DMS153 treated with DMSO at 0.1 percent for 48 hours (cell line): ENCODE measurements around the gene FANCC.
A peak's percentile ranks its signal among the peaks of the same experiment; 100 is the strongest.

Experiments
- DNase-seq: peaks from one replicate; lab custom pipeline; 2025; ENCODE audit not compliant: unreplicated experiment; lab: John Stamatoyannopoulos, UW

The FANCC gene

DNA sequence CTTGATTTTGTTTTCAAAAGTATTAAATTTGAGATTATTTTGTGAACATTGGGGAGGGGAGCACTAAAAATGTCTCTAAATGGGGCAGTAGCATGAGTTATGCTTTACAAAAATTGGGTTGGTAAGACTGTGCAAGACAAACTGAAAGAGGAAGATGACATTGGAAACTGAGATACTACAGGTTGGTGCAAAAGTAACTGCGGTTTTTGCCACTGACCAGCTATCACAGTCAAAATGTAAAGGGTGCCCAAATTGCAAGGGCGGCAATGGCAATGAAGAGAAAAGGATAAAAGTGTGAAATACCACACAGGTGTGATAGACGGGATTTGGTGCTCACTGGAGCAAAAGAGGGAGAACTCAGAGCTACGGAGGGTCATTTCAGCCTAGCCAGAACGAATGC is 124.0 kb downstream of the FANCC start:
- no peak for DNase-seq

GRCh38 chr9:95193067-95193466 is 124.4 kb downstream of the FANCC start:
- no peak for DNase-seq

DNA sequence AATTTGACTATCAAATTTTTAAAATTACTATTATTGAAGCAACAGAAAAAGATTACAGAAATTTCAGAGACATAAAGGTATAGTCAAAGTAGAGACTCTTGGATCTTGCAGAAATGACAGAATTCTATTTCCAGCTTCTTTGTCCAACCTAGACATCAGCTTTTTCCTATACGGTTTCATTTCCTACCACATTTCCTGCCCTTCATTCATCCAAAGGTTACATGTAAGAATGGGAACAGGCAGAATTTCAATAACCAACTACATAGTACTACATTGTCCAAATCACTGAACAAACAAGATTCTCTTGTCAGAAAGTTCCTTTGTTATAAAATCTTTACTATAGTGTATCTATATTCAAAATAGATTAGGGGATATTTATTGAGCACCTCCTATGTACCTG is 124.9 kb downstream of the FANCC start:
- DNase-seq = no peak

DNA sequence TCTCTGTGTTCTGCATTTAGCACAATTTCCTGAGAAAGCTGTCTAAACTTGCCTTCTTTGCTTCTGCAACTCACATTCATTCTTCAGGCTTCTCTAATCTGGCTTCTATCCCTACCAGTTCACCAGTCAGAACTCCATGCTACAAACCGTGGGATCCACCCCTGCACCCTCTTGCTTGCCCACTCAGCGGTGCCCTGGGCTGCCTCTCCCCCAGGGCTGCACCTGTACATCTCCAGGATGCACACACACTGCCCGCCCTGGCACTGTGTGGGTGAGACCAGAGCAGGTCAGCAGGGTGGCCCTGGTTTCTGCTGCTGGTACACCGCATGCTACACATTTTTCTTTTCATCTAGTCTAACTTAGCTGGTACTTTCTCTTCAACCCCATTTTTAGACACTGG is 127.1 kb downstream of the FANCC start:
- DNase-seq = no peak

GRCh38 chr9:95189251-95190098 is 128.0 kb downstream of the FANCC start:
- no peak for DNase-seq

DNA sequence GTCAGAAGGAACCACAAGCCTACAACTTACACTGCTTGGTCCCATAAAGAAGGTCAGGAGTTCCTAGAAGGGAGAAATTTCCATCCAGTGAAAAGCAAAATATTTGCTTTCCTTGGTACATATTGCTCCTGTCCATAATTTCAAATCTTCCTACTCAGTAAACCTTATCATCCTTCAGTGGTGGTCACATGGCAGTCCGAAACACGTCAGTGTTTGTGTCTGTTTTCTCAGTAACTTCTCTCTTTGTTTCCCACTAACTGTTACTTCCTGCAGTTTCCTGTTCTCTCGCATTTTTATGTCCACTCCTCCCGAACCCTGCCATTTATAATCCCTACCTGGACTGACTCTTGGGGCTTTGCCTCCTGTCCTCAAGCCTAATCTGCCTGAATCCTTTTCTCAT is 129.1 kb downstream of the FANCC start:
- no peak for DNase-seq

DNA sequence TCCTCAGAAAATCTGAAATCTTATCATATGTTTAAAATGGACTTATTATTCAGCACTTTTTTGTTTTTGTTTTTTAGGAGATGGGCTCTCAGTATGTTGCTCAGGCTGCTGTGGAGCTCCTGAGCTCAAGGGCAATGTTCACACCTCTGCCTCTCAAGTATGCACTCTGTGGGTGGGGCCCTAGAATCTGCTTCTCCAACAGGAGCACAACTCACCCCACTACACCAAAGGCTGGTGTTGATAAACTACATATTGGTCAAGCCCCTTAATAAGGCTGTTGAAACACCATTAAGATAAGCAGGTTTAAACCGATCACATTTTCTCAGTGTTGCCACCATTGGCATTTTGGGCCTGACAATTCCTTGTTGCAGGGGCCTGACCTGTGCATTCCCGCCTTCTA is 131.6 kb downstream of the FANCC start:
- DNase-seq = no peak

DNA sequence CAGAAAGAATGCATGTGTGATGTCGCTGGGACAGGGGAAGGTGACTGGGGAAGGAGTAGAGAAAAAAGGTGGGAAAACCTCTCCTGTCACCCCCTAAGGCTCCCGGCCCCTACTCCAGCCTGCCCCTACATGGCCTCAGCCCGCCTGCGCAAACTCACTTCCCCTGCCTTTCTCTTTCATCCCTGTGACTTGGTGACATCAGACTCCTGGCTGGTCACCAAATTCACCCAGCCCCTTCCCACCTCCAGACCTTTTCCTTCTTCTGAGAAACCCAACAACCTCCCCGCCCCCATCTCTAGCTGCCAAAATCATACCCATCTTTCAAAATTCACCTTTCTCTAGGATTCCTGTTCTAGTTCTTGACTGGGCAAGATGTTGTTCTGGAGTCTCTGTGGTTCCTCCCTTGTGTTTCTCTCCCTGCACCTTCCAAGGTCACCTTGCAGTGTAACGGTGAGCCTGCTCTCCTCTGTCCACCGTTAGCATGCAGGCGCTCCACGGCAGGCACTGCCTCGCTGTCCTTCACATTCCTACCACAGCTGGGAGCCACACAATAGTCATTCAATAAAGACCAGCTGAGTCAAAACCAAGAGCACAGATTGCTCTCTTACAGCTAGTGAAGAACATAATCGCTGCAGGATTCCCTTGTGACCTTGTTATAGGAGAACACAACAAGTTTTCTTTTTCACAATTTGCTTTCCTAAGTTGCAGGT is 134.5 kb downstream of the FANCC start:
- DNase-seq = no peak

- no peak for DNase-seq
Measured at GRCh38 chr9:95181835-95182234, 135.7 kb downstream of the FANCC start.

GRCh38 chr9:95181226-95181818 is 136.2 kb downstream of the FANCC start:
- no peak for DNase-seq

DNA sequence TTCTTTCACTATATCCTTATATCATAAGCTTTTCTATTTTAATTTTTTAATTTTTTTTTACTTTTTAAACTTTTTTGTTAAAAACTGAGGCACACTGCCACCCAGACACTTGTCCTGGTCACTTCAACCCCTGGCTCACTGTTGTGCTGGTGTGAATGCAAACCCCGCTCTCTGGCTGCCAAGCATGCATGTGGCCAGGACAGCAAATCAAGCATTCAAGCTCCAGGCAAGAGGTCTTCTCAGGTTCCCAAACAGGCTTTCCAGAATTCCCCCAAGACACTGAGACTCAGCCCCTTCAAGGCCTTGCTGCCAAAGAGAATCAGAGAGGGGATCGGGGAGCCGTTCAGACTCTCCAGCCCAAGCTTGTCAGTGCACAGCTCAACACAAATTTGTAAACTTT is 139.9 kb downstream of the FANCC start:
- DNase-seq = no peak

GRCh38 chr9:95176755-95177319 is 140.7 kb downstream of the FANCC start:
- DNase-seq = no peak

- DNase-seq = no peak
Measured at GRCh38 chr9:95175523-95175922, 142.0 kb downstream of the FANCC start.

DNA sequence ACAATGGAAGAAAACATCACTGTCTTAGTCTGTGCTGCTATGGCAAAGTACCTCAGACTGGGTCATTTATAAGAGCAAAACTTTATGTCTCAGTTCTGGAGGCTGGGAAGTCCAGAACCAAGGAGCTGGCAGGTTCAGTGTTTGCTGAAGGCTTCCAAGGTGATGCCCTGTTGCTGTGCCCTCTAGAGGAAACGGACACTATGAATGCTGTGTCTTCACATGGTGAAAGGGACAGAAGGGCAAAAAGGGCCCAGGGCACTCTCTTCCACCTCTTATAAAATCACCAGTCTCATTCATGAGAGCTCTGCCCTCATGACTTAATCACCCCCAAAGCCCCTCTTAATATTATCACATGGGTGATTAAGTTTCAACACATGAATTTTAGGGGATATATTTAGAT is 143.5 kb downstream of the FANCC start:
- DNase-seq = no peak

DNA sequence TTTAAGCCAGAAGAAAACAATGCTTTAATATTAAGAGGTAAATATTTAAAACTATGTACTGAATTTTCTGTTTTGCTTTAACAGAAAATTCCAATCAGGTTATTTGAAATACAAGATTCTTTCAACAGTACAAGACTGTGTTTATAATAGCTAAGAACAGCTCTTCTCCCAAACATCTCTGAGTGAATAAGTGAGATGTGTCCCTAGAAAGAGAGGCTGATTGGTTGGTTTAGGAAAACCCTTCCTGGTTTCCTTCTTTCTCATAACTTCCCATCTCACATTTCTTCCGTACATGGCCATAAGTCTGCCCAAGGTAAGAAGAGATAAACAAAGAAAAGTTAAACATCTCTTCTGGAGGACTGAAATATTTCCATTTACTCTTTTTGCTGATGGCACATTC is 145.9 kb downstream of the FANCC start:
- no peak for DNase-seq

- peak; percentile 37 for DNase-seq
Measured at GRCh38 chr9:95171001-95171400, 146.5 kb downstream of the FANCC start.

- no peak for DNase-seq
Measured at GRCh38 chr9:95167998-95168397, 149.5 kb downstream of the FANCC start.

DNA sequence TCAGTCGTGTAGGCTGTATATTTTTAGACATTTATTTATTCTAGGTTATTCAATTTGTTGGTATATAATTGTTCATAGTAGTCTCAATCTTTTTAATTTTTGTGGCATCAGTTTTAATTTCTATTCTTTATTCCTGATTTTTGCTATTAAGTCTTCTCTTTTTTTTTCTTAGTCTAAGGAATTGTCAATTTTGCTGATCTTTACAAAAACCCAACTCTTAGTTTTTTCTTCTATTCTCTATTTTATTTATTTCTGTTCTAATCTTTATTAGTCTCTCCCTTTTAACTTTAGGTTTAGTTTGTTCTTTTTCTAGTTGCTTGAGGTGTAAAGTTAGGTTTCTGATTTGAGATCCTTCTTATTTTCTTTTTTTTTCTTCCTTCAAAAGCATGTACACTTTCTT is 152.5 kb downstream of the FANCC start:
- DNase-seq = no peak

DNA sequence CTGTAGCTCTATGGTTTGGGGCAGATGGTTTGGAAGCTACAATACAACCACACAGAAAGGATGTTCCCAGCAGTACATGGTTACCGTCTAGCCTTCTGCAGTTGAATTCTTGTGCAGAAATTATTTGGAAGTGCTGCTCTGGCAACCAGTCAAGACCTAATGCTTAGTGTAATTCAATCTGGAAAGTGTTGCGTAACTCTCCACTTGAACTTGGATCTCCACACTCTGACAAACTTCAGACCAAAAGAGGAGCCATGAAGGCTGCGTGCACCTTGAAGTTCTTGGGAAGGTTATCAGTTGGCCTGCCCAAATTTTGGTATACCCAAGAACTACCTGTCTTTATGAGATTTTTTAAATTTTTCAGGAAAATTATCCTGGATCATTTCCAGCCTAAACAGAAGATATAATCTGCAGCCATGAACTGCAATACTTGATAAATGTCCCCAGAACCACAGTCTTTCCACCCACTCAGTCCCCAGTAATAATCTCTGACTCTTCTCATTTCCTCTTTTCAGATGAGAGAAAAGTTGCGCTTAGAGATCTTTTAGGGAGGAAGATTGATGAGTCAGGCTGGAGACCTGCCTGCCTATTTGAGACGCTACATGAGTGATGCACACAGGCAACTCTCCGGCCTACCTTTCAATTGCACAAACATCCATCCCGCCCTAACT is 159.9 kb downstream of the FANCC start:
- DNase-seq = peak; percentile 41

GRCh38 chr9:95156074-95156473 is 161.4 kb downstream of the FANCC start:
- DNase-seq = no peak

DNA sequence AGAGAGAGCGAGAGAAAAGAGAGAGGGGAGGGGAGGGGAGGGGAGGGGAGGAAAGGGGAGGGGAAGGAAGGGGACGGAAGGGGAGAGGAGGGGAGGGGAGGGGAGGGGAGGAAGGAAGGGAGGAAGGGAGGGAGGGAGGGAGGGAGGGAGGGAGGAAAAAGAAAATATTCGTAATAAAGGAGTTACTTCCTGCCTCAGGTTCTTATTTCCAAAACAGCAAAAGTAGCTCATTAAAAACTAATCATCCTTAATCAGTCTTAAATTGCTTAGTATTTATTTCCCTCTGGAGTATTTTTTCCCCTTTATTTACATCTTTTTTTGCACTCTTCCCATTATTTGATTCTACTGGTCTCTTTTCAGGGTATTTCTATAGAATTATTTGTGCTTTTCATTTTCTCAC is 162.3 kb downstream of the FANCC start:
- no peak for DNase-seq
